H54 (cell line): ENCODE measurements around the gene KRTAP9-1.
"Not testable (repeated sequence)": the region's sequence is repeated elsewhere in the genome, so short reads cannot be mapped to it uniquely, and the experiment has no call there.

Source experiments
- DNase-seq: peaks from one replicate; pipeline ENCODE4 v3.0.0; 2011; ENCODE audit warnings: low spot score, mixed read lengths; ENCODE audit not compliant: insufficient read length
- FAIRE-seq: peaks from 3 replicates; lab custom pipeline; 2011; peaks lifted over from hg19 to GRCh38; lab: Jason Lieb, UNC
- POLR2A ChIP-seq: IDR thresholded peaks from 2 replicates; pipeline ENCODE4 v1.6.1; 2011; ENCODE audit warnings: low read depth, mild to moderate bottlenecking, low read length

Gene KRTAP9-1

DNA sequence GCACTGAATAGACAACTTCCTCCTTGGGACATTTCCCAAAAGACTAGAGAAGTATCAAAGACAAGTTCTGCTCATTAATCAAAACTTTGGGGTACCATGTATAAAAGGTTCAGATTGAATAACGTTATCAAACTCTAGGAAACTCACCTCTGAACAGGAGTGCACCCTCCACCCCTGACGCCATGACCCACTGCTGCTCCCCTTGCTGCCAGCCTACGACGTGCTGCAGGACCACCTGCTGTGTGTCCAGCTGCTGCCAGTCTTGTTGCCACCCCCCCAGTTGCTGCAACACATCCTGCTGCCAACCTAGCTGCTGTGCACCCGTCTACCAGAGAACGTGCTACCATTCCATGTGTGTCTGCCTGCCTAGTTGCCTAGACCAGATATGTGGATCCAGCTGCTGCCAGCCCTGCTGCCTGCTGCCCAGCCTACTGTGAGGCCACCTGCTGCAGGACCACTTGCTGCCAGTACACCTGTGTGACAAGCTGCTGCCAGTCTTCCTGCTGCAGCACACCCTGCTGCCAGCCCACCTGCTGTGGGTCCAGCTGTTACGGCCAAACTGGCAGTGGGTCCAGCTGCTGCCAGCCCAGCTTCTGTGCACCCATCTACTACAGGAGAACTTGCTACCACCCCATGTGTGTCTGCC lies 23.0 kb downstream of the KRTAP9-1 start:
- FAIRE-seq (peak; percentile 23), DNase-seq (no peak)
- no peak for TF ChIP-seq POLR2A

GRCh38 chr17:41215681-41216080 lies 26.0 kb downstream of the KRTAP9-1 start:
- DNase-seq (no peak), FAIRE-seq (no peak)
- no peak for TF ChIP-seq POLR2A

GRCh38 chr17:41223821-41224220 lies 34.1 kb downstream of the KRTAP9-1 start:
- no peak for TF ChIP-seq POLR2A
- no peak for DNase-seq
- FAIRE-seq, result no peak

GRCh38 chr17:41226051-41226450 lies 36.4 kb downstream of the KRTAP9-1 start:
- TF ChIP-seq POLR2A, result no peak
- DNase-seq (no peak), FAIRE-seq (no peak)

DNA sequence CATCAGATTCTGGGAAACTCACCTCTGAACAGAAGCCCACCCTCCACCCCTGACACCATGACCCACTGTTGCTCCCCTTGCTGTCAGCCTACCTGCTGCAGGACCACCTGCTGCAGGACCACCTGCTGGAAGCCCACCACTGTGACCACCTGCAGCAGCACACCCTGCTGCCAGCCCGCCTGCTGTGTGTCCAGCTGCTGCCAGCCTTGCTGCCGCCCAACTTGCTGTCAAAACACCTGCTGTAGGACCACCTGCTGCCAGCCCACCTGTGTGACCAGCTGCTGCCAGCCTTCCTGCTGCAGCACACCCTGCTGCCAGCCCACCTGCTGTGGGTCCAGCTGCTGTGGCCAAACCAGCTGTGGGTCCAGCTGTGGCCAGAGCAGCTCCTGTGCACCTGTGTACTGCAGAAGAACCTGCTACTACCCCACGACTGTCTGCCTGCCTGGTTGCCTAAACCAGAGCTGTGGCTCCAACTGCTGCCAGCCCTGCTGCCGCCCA lies 37.0 kb downstream of the KRTAP9-1 start, which contains the start of gene KRTAP9-2:
Gene KRTAP9-2, plus strand, starts transcription at position 51 of the 498 bp plus-strand sequence. Its CDS starts 7 bp downstream, at position 58.
- not testable (repeated sequence) for FAIRE-seq

GRCh38 chr17:41230094-41230493 lies 40.4 kb downstream of the KRTAP9-1 start:
- no peak for TF ChIP-seq POLR2A
- DNase-seq (no peak), FAIRE-seq (no peak)

More for the DNA sequence above, 37.0 kb downstream of the KRTAP9-1 start, which contains the start of gene KRTAP9-2:
- not testable (repeated sequence) for DNase-seq

DNA sequence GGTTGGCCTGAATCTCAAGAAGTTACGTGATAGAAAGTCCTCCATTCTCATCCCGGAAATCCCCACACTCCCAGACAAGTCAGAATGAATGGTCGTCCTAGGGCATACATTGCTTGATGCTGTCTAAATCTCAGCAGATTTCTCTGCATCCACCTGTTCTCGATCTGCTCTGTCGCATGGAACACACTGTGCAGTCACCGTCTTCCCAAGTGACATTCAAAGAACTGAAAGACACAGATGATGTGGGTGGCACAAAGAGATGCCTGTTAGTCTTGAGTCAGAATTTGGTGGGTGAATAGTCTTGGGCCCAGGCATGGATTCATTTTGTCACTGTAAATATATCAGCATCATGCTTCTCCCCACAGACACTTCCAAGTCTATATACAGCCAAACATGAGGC lies 42.0 kb downstream of the KRTAP9-1 start:
- FAIRE-seq, result no peak
- no peak for DNase-seq
- TF ChIP-seq POLR2A, result no peak

DNA sequence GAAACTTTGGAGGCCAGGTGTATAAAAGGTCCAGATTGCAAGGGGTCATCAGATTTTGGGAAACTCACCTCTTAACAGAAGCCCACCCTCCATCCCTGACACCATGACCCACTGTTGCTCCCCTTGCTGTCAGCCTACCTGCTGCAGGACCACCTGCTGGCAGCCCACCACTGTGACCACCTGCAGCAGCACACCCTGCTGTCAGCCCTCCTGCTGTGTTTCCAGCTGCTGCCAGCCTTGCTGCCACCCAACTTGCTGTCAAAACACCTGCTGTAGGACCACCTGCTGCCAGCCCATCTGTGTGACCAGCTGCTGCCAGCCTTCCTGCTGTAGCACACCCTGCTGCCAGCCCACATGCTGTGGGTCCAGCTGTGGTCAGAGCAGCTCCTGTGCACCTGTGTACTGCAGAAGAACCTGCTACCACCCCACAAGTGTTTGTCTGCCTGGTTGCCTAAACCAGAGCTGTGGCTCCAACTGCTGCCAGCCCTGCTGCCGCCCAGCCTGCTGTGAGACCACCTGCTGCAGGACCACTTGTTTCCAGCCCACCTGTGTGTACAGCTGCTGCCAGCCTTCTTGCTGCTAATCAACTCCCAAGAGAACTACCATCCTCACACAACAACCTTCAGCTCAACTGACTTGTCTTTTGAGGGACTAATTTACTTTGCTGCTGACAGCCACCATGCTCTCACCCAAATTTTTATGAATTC lies 42.9 kb downstream of the KRTAP9-1 start, which contains the start of gene KRTAP9-3:
Gene KRTAP9-3, plus strand, starts transcription at position 51 of the 707 bp plus-strand sequence. Its CDS starts 53 bp downstream, at position 104.
- not testable (repeated sequence) for DNase-seq, FAIRE-seq

DNA sequence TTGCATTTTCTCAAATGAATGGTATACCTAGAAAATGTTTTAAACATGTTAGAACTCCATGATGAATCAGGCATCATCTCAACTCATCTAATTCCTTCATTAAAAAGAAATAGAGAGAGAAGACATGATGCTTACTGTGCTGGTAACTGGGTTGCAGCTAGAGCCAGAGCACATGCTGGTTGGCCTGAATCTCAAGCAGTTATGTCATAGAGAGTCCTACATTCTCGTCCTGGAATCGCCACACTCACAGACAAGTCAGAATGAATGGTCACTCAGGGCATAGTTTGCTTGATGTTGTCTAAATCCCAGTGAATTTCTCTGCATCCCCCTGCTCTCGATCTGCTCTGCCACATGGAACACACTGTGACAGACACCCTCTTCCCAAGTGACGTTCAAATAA lies 47.4 kb downstream of the KRTAP9-1 start:
- FAIRE-seq, DNase-seq: not testable (repeated sequence)

- not testable (repeated sequence) for FAIRE-seq, DNase-seq
Measured at GRCh38 chr17:41237949-41238437, 48.3 kb downstream of the KRTAP9-1 start, which contains the start of gene KRTAP9-8. Gene KRTAP9-8, plus strand, starts transcription at chr17:41237999. Its CDS starts 53 bp downstream, at chr17:41238052.
